ENCODE results near the gene C6orf47. TPM values are rescaled to one million over a fixed set of nuclear protein-coding genes. Genes with fewer than 3 reads are reported as not detected.

The C6orf47 gene
- total and polyA plus RNA-seq, 2 of the 13 experiments (the other 11 are each of a cell fraction or from before 2014, with no cell fraction given): 1.7 to 18.1 TPM

GRCh38 chr6:31642798-31643570, 17.6 kb downstream of the C6orf47 start (continued):
- TF ChIP-seq, protein P1, sequence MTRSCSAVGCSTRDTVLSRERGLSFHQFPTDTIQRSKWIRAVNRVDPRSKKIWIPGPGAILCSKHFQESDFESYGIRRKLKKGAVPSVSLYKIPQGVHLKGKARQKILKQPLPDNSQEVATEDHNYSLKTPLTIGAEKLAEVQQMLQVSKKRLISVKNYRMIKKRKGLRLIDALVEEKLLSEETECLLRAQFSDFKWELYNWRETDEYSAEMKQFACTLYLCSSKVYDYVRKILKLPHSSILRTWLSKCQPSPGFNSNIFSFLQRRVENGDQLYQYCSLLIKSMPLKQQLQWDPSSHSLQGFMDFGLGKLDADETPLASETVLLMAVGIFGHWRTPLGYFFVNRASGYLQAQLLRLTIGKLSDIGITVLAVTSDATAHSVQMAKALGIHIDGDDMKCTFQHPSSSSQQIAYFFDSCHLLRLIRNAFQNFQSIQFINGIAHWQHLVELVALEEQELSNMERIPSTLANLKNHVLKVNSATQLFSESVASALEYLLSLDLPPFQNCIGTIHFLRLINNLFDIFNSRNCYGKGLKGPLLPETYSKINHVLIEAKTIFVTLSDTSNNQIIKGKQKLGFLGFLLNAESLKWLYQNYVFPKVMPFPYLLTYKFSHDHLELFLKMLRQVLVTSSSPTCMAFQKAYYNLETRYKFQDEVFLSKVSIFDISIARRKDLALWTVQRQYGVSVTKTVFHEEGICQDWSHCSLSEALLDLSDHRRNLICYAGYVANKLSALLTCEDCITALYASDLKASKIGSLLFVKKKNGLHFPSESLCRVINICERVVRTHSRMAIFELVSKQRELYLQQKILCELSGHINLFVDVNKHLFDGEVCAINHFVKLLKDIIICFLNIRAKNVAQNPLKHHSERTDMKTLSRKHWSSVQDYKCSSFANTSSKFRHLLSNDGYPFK (CRISPR knock-in tag; IDR thresholded peaks at IDR 0.05; ENCODE audit: borderline replicate concordance): no peak
- TF ChIP-seq, protein P2, sequence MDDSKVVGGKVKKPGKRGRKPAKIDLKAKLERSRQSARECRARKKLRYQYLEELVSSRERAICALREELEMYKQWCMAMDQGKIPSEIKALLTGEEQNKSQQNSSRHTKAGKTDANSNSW (CRISPR knock-in tag; IDR thresholded peaks at IDR 0.05; ENCODE audit: borderline replicate concordance): no peak
- TF ChIP-seq ZNF770 (CRISPR knock-in tag; IDR thresholded peaks at IDR 0.05): peak; percentile 24; the same call in 1 of the 2 replicates
- TF ChIP-seq CHD4 (IDR thresholded peaks at IDR 0.05; ENCODE audit: borderline replicate concordance, low read length): no peak
- TF ChIP-seq ONECUT2 (CRISPR knock-in tag; IDR thresholded peaks at IDR 0.05): no peak
- no peak for TF ChIP-seq ZNF691 (CRISPR knock-in tag; IDR thresholded peaks at IDR 0.05; ENCODE audit: borderline replicate concordance, low read depth)
- no peak for TF ChIP-seq SP140L (CRISPR knock-in tag; IDR thresholded peaks at IDR 0.05; ENCODE audit: borderline replicate concordance)
- no peak for TF ChIP-seq ZNF563 (CRISPR knock-in tag; IDR thresholded peaks at IDR 0.05)
- TF ChIP-seq ZNF775 (CRISPR knock-in tag; IDR thresholded peaks at IDR 0.05; ENCODE audit: borderline replicate concordance): no peak
- 0 out of 2 replicates have a peak, but pooled peaks have one; percentile 24 for TF ChIP-seq KDM5B (CRISPR knock-in tag; IDR thresholded peaks at IDR 0.05; ENCODE audit: borderline replicate concordance)
- TF ChIP-seq, protein P3, sequence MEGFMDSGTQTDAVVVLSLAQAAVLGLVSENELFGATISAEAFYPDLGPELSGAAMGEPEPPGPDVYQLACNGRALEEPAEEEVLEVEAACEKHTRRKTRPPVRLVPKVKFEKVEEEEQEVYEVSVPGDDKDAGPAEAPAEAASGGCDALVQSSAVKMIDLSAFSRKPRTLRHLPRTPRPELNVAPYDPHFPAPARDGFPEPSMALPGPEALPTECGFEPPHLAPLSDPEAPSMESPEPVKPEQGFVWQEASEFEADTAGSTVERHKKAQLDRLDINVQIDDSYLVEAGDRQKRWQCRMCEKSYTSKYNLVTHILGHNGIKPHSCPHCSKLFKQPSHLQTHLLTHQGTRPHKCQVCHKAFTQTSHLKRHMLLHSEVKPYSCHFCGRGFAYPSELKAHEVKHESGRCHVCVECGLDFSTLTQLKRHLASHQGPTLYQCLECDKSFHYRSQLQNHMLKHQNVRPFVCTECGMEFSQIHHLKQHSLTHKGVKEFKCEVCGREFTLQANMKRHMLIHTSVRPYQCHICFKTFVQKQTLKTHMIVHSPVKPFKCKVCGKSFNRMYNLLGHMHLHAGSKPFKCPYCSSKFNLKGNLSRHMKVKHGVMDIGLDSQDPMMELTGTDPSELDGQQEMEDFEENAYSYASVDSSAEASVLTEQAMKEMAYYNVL (CRISPR knock-in tag; IDR thresholded peaks at IDR 0.05; ENCODE audit: borderline replicate concordance): no peak
- no peak for TF ChIP-seq TBL1XR1 (IDR thresholded peaks at IDR 0.05; ENCODE audit: borderline replicate concordance, low read length, partially characterized antibody)
- no peak for TF ChIP-seq ZC3H13 (CRISPR knock-in tag; IDR thresholded peaks at IDR 0.05)
- TF ChIP-seq ZNF790 (CRISPR knock-in tag; IDR thresholded peaks at IDR 0.05; ENCODE audit: borderline replicate concordance): no peak

Data from HepG2 (cell line).